Left lobe of liver (tissue), 2 donors: Measurements from ENCODE around the gene ITPR3. TPM values are rescaled to one million over a fixed set of nuclear protein-coding genes. Genes with fewer than 3 reads are reported as not detected.

ENCODE experiments used
- ATAC-seq: fragments of 200-7000 bp; cut with Tn5 transposase; one replicate; pipeline ENCODE4 v1.9.1; 2020; ENCODE audit warnings: mild to moderate bottlenecking, moderate library complexity
- DNase-seq: peaks from one replicate; pipeline ENCODE4 v3.0.0-alpha.2; 2020; ENCODE audit warnings: low spot score
- total RNA-seq: library from RNA; stranded (reverse); gene quantifications from one replicate; pipeline ENCODE4 v1.2.1, GENCODE V29; 2021
- donor health status: DM: no; HTN: no; CAD: no; lungs with moderate emphysema.
- donor health status: DM: no; HTN: yes; CAD: no.

ITPR3 gene
- total RNA-seq, 1 donor from 2014 or later: 1.3 TPM

GRCh38 chr6:33683576-33684427, 62.7 kb downstream of the ITPR3 start:
- no peak for DNase-seq
- no peak for ATAC-seq

- ATAC-seq: no peak
- no peak for DNase-seq
Measured at GRCh38 chr6:33684428-33684896, 63.3 kb downstream of the ITPR3 start.

GRCh38 chr6:33684983-33685382, 63.9 kb downstream of the ITPR3 start:
- DNase-seq (no peak), ATAC-seq (no peak)

- ATAC-seq (no peak), DNase-seq (no peak)
Measured at GRCh38 chr6:33685411-33686224, 64.5 kb downstream of the ITPR3 start.

- ATAC-seq (no peak), DNase-seq (no peak)
Measured at GRCh38 chr6:33686225-33686924, 65.3 kb downstream of the ITPR3 start.

GRCh38 chr6:33686981-33687975, 66.2 kb downstream of the ITPR3 start:
- no peak for ATAC-seq
- no peak for DNase-seq

GRCh38 chr6:33688006-33688405, 66.9 kb downstream of the ITPR3 start:
- no peak for ATAC-seq
- DNase-seq: no peak

- DNase-seq: no peak
- ATAC-seq: no peak
Measured at GRCh38 chr6:33688451-33689147, 67.5 kb downstream of the ITPR3 start.

- ATAC-seq: no peak
Measured at GRCh38 chr6:33689148-33689494, 68.0 kb downstream of the ITPR3 start.

GRCh38 chr6:33689879-33690278, 68.8 kb downstream of the ITPR3 start:
- DNase-seq (no peak), ATAC-seq (no peak)

More at GRCh38 chr6:33689148-33689494, 68.0 kb downstream of the ITPR3 start:
- DNase-seq: no peak

GRCh38 chr6:33690766-33691165, 69.6 kb downstream of the ITPR3 start:
- DNase-seq (no peak), ATAC-seq (no peak)

GRCh38 chr6:33691456-33692077, 70.4 kb downstream of the ITPR3 start:
- DNase-seq (no peak), ATAC-seq (peak; percentile 6)

- ATAC-seq (no peak), DNase-seq (no peak)
Measured at GRCh38 chr6:33692078-33692759, 71.1 kb downstream of the ITPR3 start.

- DNase-seq: no peak
- ATAC-seq: no peak
Measured at GRCh38 chr6:33692760-33693158, 71.6 kb downstream of the ITPR3 start.

- ATAC-seq: no peak
- DNase-seq: no peak
Measured at GRCh38 chr6:33693186-33694105, 72.3 kb downstream of the ITPR3 start.

GRCh38 chr6:33694401-33694931, 73.3 kb downstream of the ITPR3 start:
- ATAC-seq: no peak

GRCh38 chr6:33694977-33695376, 73.9 kb downstream of the ITPR3 start:
- no peak for DNase-seq

More at GRCh38 chr6:33694401-33694931, 73.3 kb downstream of the ITPR3 start:
- no peak for DNase-seq

More at GRCh38 chr6:33694977-33695376, 73.9 kb downstream of the ITPR3 start:
- no peak for ATAC-seq
